Activated CD4-positive, alpha-beta memory T cell treated with anti-CD3 and anti-CD28 coated beads, Interleukin-2, amount 10 ng/mL, durations not matched to agents 7 days and 5 days (primary cell): ENCODE results near the gene PRKCI. TPM values are rescaled to one million over a fixed set of nuclear protein-coding genes. Genes with fewer than 3 reads are reported as not detected.
"Not testable (repeated sequence)": the region's sequence is repeated elsewhere in the genome, so short reads cannot be mapped to it uniquely, and the experiment has no call there.

Experiments
- CTCF ChIA-PET: fragments of 350-600 bp; sonication (Branson Sonifier 250); formaldehyde crosslinking; loops from one replicate; lab custom pipeline; 2021; ENCODE audit warnings: antibody characterized with exemption, inconsistent platforms; lab: Charles Lee
- POLR2A ChIA-PET: fragments of 350-600 bp; sonication (Branson Sonifier 250); formaldehyde crosslinking; loops from one replicate; lab custom pipeline; 2021; ENCODE audit warnings: antibody characterized with exemption; lab: Charles Lee
- DNase-seq: peaks from one replicate; pipeline ENCODE4 v3.0.0-alpha.2; 2020
- H3K27ac Mint-ChIP-seq: one replicate; pipeline ENCODE4 v1.8.0; 2021; ENCODE audit warnings: mild to moderate bottlenecking, mixed read lengths
- H3K27me3 Mint-ChIP-seq: one replicate; pipeline ENCODE4 v1.8.0; 2021; ENCODE audit warnings: mixed read lengths
- H3K36me3 Mint-ChIP-seq: one replicate; pipeline ENCODE4 v1.8.0; 2021; ENCODE audit warnings: low read depth, mixed read lengths
- H3K4me1 Mint-ChIP-seq: one replicate; pipeline ENCODE4 v1.8.0; 2021; ENCODE audit warnings: mixed read lengths
- H3K4me3 Mint-ChIP-seq: one replicate; pipeline ENCODE4 v1.8.0; 2021; ENCODE audit warnings: mild to moderate bottlenecking, mixed read lengths
- H3K9me3 Mint-ChIP-seq: one replicate; pipeline ENCODE4 v1.8.0; 2021; ENCODE audit warnings: mixed read lengths
- total RNA-seq, 2 experiments: library from RNA; stranded (reverse); gene quantifications; one replicate each; pipeline ENCODE4 v1.2.3, GENCODE V29; 2021

Gene PRKCI
- total RNA-seq, 2 experiments from 2014 or later = 18.6 to 25.7 TPM

- Mint-ChIP-seq H3K4me1 (peaks cover 3% of the 10 kb centered on the region), H3K27me3 (peaks cover 18% of the 10 kb centered on the region), H3K4me3 (no peak overlapping the region), H3K36me3 (no peaks in the 10 kb centered on the region), H3K27ac (no peak overlapping the region), H3K9me3 (no peaks in the 10 kb centered on the region)
- no peak for DNase-seq
- POLR2A ChIA-PET = interaction anchor here (1.2 kb wide), 2 partner anchors 11 to 22 kb away, joined by 3 read pairs; partner anchors contain the start of gene PHC3
- CTCF ChIA-PET = interaction anchor here (0.8 kb wide), 1 partner anchor 14 kb away, joined by 3 read pairs; no protein-coding TSS in a partner anchor
These were observed 18.8 kb upstream of the PRKCI start for GRCh38 chr3:170203457-170203856.

GRCh38 chr3:170204023-170204472, 18.2 kb upstream of the PRKCI start:
- Mint-ChIP-seq H3K4me1 (peaks cover 3% of the 10 kb centered on the region), H3K36me3 (no peaks in the 10 kb centered on the region), H3K27ac (no peak overlapping the region), H3K9me3 (no peaks in the 10 kb centered on the region), H3K27me3 (peaks cover 18% of the 10 kb centered on the region), H3K4me3 (no peak overlapping the region)
- no peak for DNase-seq
- POLR2A ChIA-PET = interaction anchor here (1.2 kb wide), 2 partner anchors 11 to 22 kb away, joined by 3 read pairs; partner anchors contain the start of gene PHC3
- CTCF ChIA-PET = interaction anchor here (0.8 kb wide), 1 partner anchor 15 kb away, joined by 3 read pairs; no protein-coding TSS in a partner anchor

- DNase-seq = no peak
- Mint-ChIP-seq H3K36me3 (no peaks in the 10 kb centered on the region), H3K27ac (no peak overlapping the region), H3K4me3 (no peak overlapping the region), H3K4me1 (peaks cover 3% of the 10 kb centered on the region), H3K27me3 (peaks cover 14% of the 10 kb centered on the region), H3K9me3 (no peaks in the 10 kb centered on the region)
- ChIA-PET CTCF (no interaction called here), POLR2A (interaction anchor here (1.0 to 1.2 kb wide), 3 partner anchors 12 to 26 kb away, joined by 3 read pairs; partner anchors contain the start of gene PHC3)
These were observed 17.7 kb upstream of the PRKCI start for GRCh38 chr3:170204509-170204908.

- Mint-ChIP-seq H3K36me3 (no peaks in the 10 kb centered on the region), H3K27me3 (peaks cover 10% of the 10 kb centered on the region), H3K4me1 (peaks cover 3% of the 10 kb centered on the region), H3K4me3 (no peak overlapping the region), H3K9me3 (peaks cover 2% of the 10 kb centered on the region), H3K27ac (no peak overlapping the region)
- no peak for DNase-seq
- POLR2A ChIA-PET = interaction anchor here (1.0 kb wide), 1 partner anchor 27 kb away, joined by 3 read pairs; no protein-coding TSS in a partner anchor
- CTCF ChIA-PET = no interaction called here
These were observed 16.9 kb upstream of the PRKCI start for GRCh38 chr3:170205302-170205701.

- H3K36me3 Mint-ChIP-seq, CTCF ChIA-PET, H3K4me1 Mint-ChIP-seq, H3K27me3 Mint-ChIP-seq, DNase-seq, H3K4me3 Mint-ChIP-seq, H3K9me3 Mint-ChIP-seq, POLR2A ChIA-PET, H3K27ac Mint-ChIP-seq: not testable (repeated sequence)
These were observed 16.0 kb upstream of the PRKCI start for GRCh38 chr3:170206164-170206762.

- peaks cover 3% of the 10 kb centered on the region for H3K4me1 Mint-ChIP-seq
- H3K27me3 Mint-ChIP-seq = peaks cover 4% of the 10 kb centered on the region
- CTCF ChIA-PET = no interaction called here
- peaks cover 2% of the 10 kb centered on the region for H3K9me3 Mint-ChIP-seq
- DNase-seq = no peak
- POLR2A ChIA-PET = no interaction called here
- no peak overlapping the region for H3K4me3 Mint-ChIP-seq
- H3K36me3 Mint-ChIP-seq = no peaks in the 10 kb centered on the region
- H3K27ac Mint-ChIP-seq = no peak overlapping the region
These were observed 14.5 kb upstream of the PRKCI start for GRCh38 chr3:170207717-170208116.

- CTCF ChIA-PET = interaction anchor here (0.8 kb wide), 1 partner anchor 346 kb away, joined by 3 read pairs; no protein-coding TSS in a partner anchor
- Mint-ChIP-seq H3K4me1 (no peaks in the 10 kb centered on the region), H3K36me3 (no peaks in the 10 kb centered on the region), H3K4me3 (no peak overlapping the region), H3K27ac (no peak overlapping the region), H3K27me3 (no peaks in the 10 kb centered on the region), H3K9me3 (peaks cover 2% of the 10 kb centered on the region)
- POLR2A ChIA-PET = no interaction called here
- DNase-seq = no peak
These were observed 10.6 kb upstream of the PRKCI start for GRCh38 chr3:170211668-170212067.

- no peak overlapping the region for H3K4me3 Mint-ChIP-seq
- H3K27ac Mint-ChIP-seq = no peak overlapping the region
- H3K9me3 Mint-ChIP-seq = peaks cover 2% of the 10 kb centered on the region
- H3K4me1 Mint-ChIP-seq = peaks cover 23% of the 10 kb centered on the region
- POLR2A ChIA-PET = no interaction called here
- CTCF ChIA-PET = interaction anchor here (1.3 kb wide), 1 partner anchor 31 kb away, joined by 5 read pairs; no protein-coding TSS in a partner anchor
- no peaks in the 10 kb centered on the region for H3K36me3 Mint-ChIP-seq
- DNase-seq = no peak
- H3K27me3 Mint-ChIP-seq = no peaks in the 10 kb centered on the region
These were observed 2.4 kb upstream of the PRKCI start for GRCh38 chr3:170219850-170220249.

- peak overlapping the region; percentile 42 for H3K4me3 Mint-ChIP-seq
- no peaks in the 10 kb centered on the region for H3K27me3 Mint-ChIP-seq
- no peak for DNase-seq
- peaks cover 28% of the 10 kb centered on the region for H3K4me1 Mint-ChIP-seq
- POLR2A ChIA-PET = no interaction called here
- CTCF ChIA-PET = interaction anchor here (0.6 to 1.3 kb wide), 2 partner anchors 32 to 62 kb away, joined by 3 to 5 read pairs; no protein-coding TSS in a partner anchor
- no peaks in the 10 kb centered on the region for H3K36me3 Mint-ChIP-seq
- H3K27ac Mint-ChIP-seq = no peak overlapping the region
- H3K9me3 Mint-ChIP-seq = peaks cover 2% of the 10 kb centered on the region
These were observed 1.4 kb upstream of the PRKCI start for GRCh38 chr3:170220871-170221270.

GRCh38 chr3:170222647-170223541, 670 bp downstream of the PRKCI start:
- Mint-ChIP-seq H3K4me1 (peaks cover 28% of the 10 kb centered on the region), H3K36me3 (no peaks in the 10 kb centered on the region), H3K9me3 (no peaks in the 10 kb centered on the region), H3K27ac (peak overlapping the region; percentile 52), H3K27me3 (no peaks in the 10 kb centered on the region), H3K4me3 (peak overlapping the region; percentile 80)
- ChIA-PET POLR2A (interaction anchor here (0.7 to 1.9 kb wide), 7 partner anchors 42 to 135 kb away, joined by 3 to 16 read pairs (median 5); partner anchors contain the start of genes PHC3 and SKIL), CTCF (interaction anchor here (0.9 to 1.2 kb wide), 2 partner anchors 11 to 189 kb away, joined by 3 to 4 read pairs; no protein-coding TSS in a partner anchor)
- peak; percentile 41 for DNase-seq

GRCh38 chr3:170225166-170225565, 2.9 kb downstream of the PRKCI start:
- H3K9me3 Mint-ChIP-seq = no peaks in the 10 kb centered on the region
- no peak overlapping the region for H3K4me3 Mint-ChIP-seq
- ChIA-PET POLR2A (no interaction called here), CTCF (interaction anchor here (1.4 kb wide), 1 partner anchor 19 kb away, joined by 3 read pairs; no protein-coding TSS in a partner anchor)
- DNase-seq = no peak
- no peaks in the 10 kb centered on the region for H3K27me3 Mint-ChIP-seq
- H3K36me3 Mint-ChIP-seq = no peaks in the 10 kb centered on the region
- no peak overlapping the region for H3K27ac Mint-ChIP-seq
- peaks cover 28% of the 10 kb centered on the region for H3K4me1 Mint-ChIP-seq

- POLR2A ChIA-PET = no interaction called here
- H3K36me3 Mint-ChIP-seq = no peaks in the 10 kb centered on the region
- H3K4me1 Mint-ChIP-seq = peaks cover 23% of the 10 kb centered on the region
- no peak overlapping the region for H3K4me3 Mint-ChIP-seq
- CTCF ChIA-PET = no interaction called here
- no peaks in the 10 kb centered on the region for H3K27me3 Mint-ChIP-seq
- no peaks in the 10 kb centered on the region for H3K9me3 Mint-ChIP-seq
- DNase-seq = no peak
- no peak overlapping the region for H3K27ac Mint-ChIP-seq
These were observed 4.3 kb downstream of the PRKCI start for GRCh38 chr3:170226426-170226960.
